Subcutaneous adipose tissue (tissue), 4 donors: ENCODE results near the gene GOLIM4. TPM values are rescaled to one million over a fixed set of nuclear protein-coding genes. Genes with fewer than 3 reads are reported as not detected.

Experiments used
- CTCF ChIP-seq: fragments of 450-650 bp; IDR thresholded peaks from one replicate; pipeline ENCODE4 v1.5.1; 2016; ENCODE audit warnings: low read depth, mild to moderate bottlenecking, control low read depth, antibody characterized with exemption, moderate library complexity
- total RNA-seq, 4 donors: library from RNA; depleted of rRNA; stranded (reverse); fragments of >200 nt; gene quantifications; one replicate each; pipeline ENCODE4 v1.1.0, GENCODE V29; 2016

The GOLIM4 gene
- total RNA-seq, 4 donors from 2014 or later = 23.0 to 33.9 (median 26.1) TPM

DNA sequence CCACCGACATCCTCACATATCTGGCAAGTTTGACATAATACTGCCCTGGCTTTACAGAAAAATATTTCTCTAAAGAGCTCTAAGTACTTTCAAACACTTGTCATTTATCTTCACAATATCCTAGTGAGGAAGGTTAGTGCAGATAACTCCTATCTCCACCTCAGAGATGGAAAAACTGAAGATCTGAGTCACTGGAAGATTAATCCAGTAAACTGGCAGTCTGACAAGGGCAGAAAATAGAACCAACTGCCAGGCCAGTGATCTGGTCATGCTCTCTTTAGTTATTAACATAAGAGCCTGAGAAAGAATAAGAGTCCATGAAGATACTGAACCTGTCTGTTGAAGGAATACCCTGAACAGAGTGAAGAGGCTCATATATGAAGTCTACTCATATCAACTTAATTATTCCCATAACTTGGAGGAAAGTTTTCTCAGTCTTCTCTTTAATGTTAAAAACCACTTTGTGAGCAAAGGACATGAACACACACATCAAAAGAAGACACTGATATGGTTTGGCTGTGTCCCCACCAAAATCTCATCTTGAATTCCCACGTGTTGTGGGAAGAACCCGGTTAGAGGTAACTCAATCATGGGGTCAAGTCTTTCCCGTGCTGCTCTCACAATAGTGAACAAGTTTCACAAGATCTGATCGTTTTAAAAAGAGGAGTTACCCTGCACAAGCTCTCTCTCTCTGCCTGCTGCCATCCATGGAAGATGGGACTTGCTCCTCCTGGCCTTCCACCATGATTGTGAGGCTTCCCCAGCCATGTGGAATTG lies 61.4 kb downstream of the GOLIM4 start:
- no peak for TF ChIP-seq CTCF

DNA sequence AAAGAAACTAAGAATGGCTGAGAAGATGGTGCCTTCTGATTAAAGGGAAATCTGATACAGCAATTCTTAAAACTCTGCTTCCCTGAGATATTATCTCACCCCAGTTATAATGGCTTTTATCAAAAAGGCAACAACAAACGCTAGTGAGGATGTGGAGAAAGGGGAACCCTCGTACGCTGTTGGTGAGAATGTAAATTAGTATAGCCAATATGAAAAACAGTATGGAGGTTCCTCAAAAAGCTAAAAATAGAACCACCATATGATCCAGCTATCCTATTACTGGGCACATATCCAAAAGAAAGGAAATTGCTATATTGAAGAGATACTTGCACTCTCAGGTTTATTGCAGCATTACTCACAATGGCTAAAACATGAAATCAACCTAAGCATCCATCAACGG lies 65.1 kb downstream of the GOLIM4 start:
- no peak for TF ChIP-seq CTCF

DNA sequence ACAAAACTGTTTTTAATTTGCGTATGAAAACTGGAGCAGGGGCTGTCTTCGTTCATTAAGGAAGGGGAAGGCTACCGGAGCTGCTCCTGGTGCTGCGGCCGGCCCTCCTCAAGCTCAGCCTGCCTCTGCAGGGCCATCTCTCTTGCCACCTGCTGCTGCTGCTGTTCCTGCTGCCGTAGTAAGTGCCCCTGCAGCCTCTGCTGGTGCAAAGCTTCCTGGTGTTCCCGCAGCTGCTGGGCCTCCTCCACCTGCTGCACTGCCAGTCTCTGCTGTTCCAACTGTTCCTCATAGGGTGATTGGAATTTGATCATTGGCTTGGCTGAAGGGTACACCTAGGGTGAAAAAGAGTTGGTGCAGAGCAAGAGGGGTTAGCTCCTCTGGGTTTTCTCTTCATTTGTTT lies 66.0 kb downstream of the GOLIM4 start:
- no peak for TF ChIP-seq CTCF

DNA sequence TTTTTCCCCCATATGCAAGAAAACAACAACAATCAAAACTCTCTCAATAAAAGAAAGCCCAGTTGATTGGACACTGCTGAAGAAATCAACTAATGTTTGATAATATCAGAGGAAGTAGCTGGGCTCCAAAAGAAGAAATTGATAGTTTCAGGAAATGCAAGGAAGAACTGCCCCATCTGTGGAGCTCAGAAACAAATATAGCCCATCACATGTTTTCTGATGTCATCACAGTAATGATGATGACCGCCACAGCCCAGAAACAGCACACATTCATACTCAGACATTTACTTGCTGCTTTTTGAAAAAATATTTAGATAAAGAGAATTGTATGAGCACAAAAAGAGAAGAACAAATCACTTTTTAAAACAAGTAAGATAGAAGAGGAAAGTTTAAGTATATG lies 67.6 kb downstream of the GOLIM4 start:
- TF ChIP-seq CTCF = no peak

- no peak for TF ChIP-seq CTCF
Observed at GRCh38 chr3:168026764-168027163, 69.0 kb downstream of the GOLIM4 start.

DNA sequence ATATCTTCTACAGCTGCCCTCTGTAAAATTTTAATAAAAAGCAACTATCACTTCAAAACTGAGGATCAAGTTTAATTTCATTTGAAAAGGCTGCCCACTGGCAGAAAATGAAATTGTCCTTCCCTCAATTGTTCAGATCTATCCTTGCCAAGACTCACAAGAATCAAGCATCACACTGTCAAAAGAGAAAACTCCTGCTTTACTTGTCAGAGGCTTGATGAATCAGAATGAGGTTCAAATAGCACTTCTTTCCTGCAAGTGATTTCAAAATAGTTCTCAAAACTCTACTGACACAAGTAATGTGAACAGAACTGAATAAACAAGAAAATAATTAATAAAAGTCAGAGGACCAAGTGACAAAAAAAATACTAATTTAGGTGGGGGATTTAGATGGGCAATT lies 70.6 kb downstream of the GOLIM4 start:
- TF ChIP-seq CTCF = no peak

DNA sequence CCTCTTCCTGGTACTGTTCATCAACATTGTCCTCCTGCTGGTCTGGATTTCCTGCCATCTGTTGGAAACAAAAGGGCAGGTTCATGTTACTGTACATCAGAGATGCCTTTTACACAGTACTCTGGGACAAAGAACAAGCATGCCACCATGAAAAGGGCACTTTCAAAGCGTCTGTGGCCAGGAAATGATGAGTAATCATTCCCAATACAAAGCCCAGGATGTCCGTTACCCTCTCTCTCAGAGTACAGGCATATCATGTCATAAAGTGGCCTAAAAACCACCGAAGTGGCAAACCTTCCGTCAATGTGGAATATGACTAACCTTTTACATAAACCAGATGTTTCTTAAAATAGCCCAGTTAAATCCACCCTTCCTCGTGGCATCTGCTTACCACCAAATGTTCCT lies 71.2 kb downstream of the GOLIM4 start:
- TF ChIP-seq CTCF = no peak
